Loucy (cell line): Measurements from ENCODE around the gene CTSF.

Source experiments
- H2AFZ ChIP-seq: fragments of 200-600 bp; sonication (generic); 2 replicates; pipeline ENCODE4 v1.6.0; 2016; ENCODE audit warnings: antibody characterized with exemption, mild to moderate bottlenecking, low read length, moderate library complexity
- H3F3A ChIP-seq: fragments of 200-600 bp; 2 replicates; pipeline ENCODE4 v1.6.0; 2016; ENCODE audit warnings: antibody characterized with exemption, low read depth, mild to moderate bottlenecking
- H3K27me3 ChIP-seq: fragments of 200-600 bp; sonication (generic); 2 replicates; pipeline ENCODE4 v1.6.1; 2014; ENCODE audit warnings: low read length, mild to moderate bottlenecking; ENCODE audit not compliant: insufficient read depth, poor library complexity, severe bottlenecking
- H3K36me3 ChIP-seq: fragments of 200-600 bp; sonication (generic); 2 replicates; pipeline ENCODE4 v1.6.1; 2016; ENCODE audit warnings: low read length; ENCODE audit not compliant: insufficient read depth
- H3K4me1 ChIP-seq: fragments of 200-600 bp; sonication (generic); 2 replicates; pipeline ENCODE4 v1.5.1; 2014; ENCODE audit warnings: low read length, mild to moderate bottlenecking; ENCODE audit not compliant: insufficient read depth, poor library complexity, severe bottlenecking
- H3K4me2 ChIP-seq: fragments of 200-600 bp; sonication (generic); 2 replicates; pipeline ENCODE4 v1.6.0; 2014; ENCODE audit warnings: antibody characterized with exemption, low read length, low read depth, mild to moderate bottlenecking; ENCODE audit not compliant: poor library complexity, severe bottlenecking
- H3K4me3 ChIP-seq: fragments of 200-600 bp; sonication (generic); 2 replicates; pipeline ENCODE4 v1.5.1; 2014; ENCODE audit warnings: low read length, mild to moderate bottlenecking, mixed read lengths; ENCODE audit not compliant: poor library complexity, severe bottlenecking
- H3K79me2 ChIP-seq: fragments of 200-600 bp; sonication (generic); 2 replicates; pipeline ENCODE4 v1.6.1; 2014; ENCODE audit warnings: low read length; ENCODE audit not compliant: insufficient read depth
- H3K9ac ChIP-seq: fragments of 200-600 bp; sonication (generic); 2 replicates; pipeline ENCODE4 v1.6.0; 2014; ENCODE audit warnings: mild to moderate bottlenecking, low read depth, low read length, moderate library complexity; ENCODE audit not compliant: poor library complexity, severe bottlenecking
- H3K9me2 ChIP-seq: fragments of 200-600 bp; sonication (generic); replicated peaks from 2 replicates; pipeline ENCODE4 v1.6.1; 2016; ENCODE audit warnings: low read depth, low read length, mixed read lengths
- H3K9me3 ChIP-seq: fragments of 200-600 bp; sonication (generic); 2 replicates; pipeline ENCODE4 v1.6.1; 2014; ENCODE audit warnings: mild to moderate bottlenecking, antibody characterized with exemption, low read length, low read depth; ENCODE audit not compliant: insufficient read depth
- H4K20me1 ChIP-seq: fragments of 200-600 bp; sonication (generic); 2 replicates; pipeline ENCODE4 v1.6.0; 2014; ENCODE audit warnings: antibody characterized with exemption, low read length, mild to moderate bottlenecking; ENCODE audit not compliant: insufficient read depth, poor library complexity, severe bottlenecking
- EZH2phosphoT487 ChIP-seq: fragments of 200-600 bp; IDR thresholded peaks from 2 replicates; pipeline ENCODE4 v1.6.1; 2018; ENCODE audit warnings: antibody characterized with exemption, mild to moderate bottlenecking, moderate library complexity, borderline replicate concordance
- TF ChIP-seq, protein P1 (sequence below): fragments of 200-600 bp; sonication (generic); conservative IDR thresholded peaks from 2 replicates; pipeline ENCODE4 v1.5.1; 2014; ENCODE audit warnings: mild to moderate bottlenecking, antibody characterized with exemption, low read length

The CTSF gene

DNA sequence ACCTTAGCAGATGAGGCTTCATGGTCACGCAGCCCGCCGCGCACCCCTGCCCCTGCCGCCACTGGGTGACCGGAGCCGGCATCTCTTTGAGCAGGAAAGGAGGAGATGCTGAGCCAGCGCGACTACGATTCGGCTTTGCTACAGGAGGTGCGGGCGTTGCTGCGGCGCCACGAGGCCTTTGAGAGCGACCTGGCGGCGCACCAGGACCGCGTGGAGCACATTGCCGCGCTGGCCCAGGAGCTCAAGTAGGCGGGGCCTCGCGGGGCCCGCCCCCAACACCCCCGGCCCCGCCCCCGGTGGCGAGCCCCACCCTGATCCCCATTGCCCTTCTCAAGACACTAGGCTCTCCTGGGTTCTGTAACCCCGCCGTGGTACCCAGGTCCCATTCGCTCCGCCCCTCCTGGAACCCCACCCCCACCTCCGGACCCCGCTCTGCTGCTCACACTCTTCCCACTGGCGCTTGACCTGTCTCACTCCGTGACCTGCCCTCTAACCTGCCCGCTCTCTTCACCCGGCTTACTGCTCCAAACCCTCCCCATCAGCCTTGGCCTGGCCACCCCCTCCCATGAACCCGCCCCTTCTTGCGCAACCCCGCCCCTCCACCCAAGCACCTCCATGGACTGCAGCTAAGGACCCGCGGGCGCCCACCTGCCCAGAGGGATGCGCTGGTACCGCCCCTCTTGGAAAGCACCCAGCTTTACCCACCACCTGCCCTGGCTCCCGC is 9.1 kb downstream of the CTSF start:
- H3K4me3 ChIP-seq, result no peak overlapping the region
- H3K4me1 ChIP-seq, result no peaks in the 10 kb centered on the region
- H3K27me3 ChIP-seq, result no peaks in the 10 kb centered on the region
- H3K4me2 ChIP-seq, result no peak overlapping the region
- H3K9me3 ChIP-seq, result no peaks in the 10 kb centered on the region
- no peaks in the 10 kb centered on the region for H3K9me2 ChIP-seq
- no peak for TF ChIP-seq EZH2phosphoT487
- TF ChIP-seq, protein P1, sequence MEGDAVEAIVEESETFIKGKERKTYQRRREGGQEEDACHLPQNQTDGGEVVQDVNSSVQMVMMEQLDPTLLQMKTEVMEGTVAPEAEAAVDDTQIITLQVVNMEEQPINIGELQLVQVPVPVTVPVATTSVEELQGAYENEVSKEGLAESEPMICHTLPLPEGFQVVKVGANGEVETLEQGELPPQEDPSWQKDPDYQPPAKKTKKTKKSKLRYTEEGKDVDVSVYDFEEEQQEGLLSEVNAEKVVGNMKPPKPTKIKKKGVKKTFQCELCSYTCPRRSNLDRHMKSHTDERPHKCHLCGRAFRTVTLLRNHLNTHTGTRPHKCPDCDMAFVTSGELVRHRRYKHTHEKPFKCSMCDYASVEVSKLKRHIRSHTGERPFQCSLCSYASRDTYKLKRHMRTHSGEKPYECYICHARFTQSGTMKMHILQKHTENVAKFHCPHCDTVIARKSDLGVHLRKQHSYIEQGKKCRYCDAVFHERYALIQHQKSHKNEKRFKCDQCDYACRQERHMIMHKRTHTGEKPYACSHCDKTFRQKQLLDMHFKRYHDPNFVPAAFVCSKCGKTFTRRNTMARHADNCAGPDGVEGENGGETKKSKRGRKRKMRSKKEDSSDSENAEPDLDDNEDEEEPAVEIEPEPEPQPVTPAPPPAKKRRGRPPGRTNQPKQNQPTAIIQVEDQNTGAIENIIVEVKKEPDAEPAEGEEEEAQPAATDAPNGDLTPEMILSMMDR, result no peak
- no peaks in the 10 kb centered on the region for H3K79me2 ChIP-seq
- H4K20me1 ChIP-seq, result no peaks in the 10 kb centered on the region
- H3F3A ChIP-seq, result no peaks in the 10 kb centered on the region
- H3K36me3 ChIP-seq, result no peaks in the 10 kb centered on the region
- H3K9ac ChIP-seq, result no peak overlapping the region
- no peak overlapping the region for H2AFZ ChIP-seq

DNA sequence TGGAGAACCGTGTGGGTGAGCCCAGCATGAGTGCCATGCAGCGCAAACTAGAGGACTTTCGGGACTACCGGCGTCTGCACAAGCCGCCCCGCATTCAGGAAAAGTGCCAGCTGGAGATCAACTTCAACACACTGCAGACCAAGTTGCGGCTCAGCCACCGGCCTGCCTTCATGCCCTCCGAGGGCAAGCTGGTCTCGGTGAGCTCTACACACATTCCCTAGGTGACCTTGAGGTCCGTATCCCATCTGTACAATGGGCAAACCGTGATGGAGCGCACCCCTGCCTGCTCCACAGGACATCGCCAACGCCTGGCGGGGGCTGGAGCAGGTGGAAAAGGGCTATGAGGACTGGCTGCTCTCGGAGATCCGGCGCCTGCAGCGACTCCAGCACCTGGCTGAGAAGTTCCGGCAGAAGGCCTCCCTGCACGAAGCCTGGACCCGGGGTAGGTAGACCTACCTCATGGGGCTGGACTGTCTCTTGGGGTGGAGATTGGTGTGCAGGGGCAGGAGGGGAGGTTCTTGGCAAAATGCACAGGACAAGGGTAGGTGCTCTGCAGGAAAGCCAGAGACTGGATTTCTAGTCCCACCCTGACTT is 10.6 kb downstream of the CTSF start:
- no peaks in the 10 kb centered on the region for H4K20me1 ChIP-seq

DNA sequence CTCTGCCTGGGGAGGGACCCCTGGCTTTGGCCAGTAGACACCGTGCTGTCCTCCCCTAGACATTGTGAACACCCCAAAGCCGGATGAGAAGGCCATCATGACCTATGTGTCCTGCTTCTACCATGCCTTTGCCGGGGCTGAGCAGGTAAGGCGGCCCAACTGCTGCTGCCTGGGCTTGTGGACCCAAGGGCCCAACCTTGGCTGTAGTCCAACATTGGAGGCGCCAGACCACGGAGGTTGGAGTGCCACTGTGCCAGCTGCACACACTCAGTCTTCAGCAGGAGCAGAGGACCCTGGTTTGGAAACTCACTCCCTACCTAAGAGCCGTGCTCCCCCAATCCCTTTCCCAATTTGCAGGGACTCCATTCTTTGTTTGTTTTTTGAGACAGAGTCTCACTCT is 12.3 kb downstream of the CTSF start:
- no peaks in the 10 kb centered on the region for H3K4me1 ChIP-seq
- H3F3A ChIP-seq, result no peaks in the 10 kb centered on the region
- H3K9me2 ChIP-seq, result no peaks in the 10 kb centered on the region
- H2AFZ ChIP-seq, result no peak overlapping the region
- H3K4me2 ChIP-seq, result no peak overlapping the region
- H3K4me3 ChIP-seq, result no peak overlapping the region
- no peaks in the 10 kb centered on the region for H3K27me3 ChIP-seq
- H3K9ac ChIP-seq, result no peak overlapping the region
- H3K9me3 ChIP-seq, result no peaks in the 10 kb centered on the region
- H3K36me3 ChIP-seq, result no peaks in the 10 kb centered on the region
- no peaks in the 10 kb centered on the region for H3K79me2 ChIP-seq
- no peaks in the 10 kb centered on the region for H4K20me1 ChIP-seq
- no peak for TF ChIP-seq EZH2phosphoT487
- TF ChIP-seq, protein P1, result no peak

More for the DNA sequence above, 10.6 kb downstream of the CTSF start:
- H3K4me1 ChIP-seq, result no peaks in the 10 kb centered on the region
- no peak overlapping the region for H2AFZ ChIP-seq
- H3K9me2 ChIP-seq, result no peaks in the 10 kb centered on the region
- no peaks in the 10 kb centered on the region for H3K27me3 ChIP-seq
- no peaks in the 10 kb centered on the region for H3F3A ChIP-seq
- no peak overlapping the region for H3K4me2 ChIP-seq
- H3K36me3 ChIP-seq, result no peaks in the 10 kb centered on the region
- no peak overlapping the region for H3K4me3 ChIP-seq
- no peaks in the 10 kb centered on the region for H3K79me2 ChIP-seq
- no peak overlapping the region for H3K9ac ChIP-seq
- TF ChIP-seq EZH2phosphoT487, result no peak
- TF ChIP-seq, protein P1, result no peak
- no peaks in the 10 kb centered on the region for H3K9me3 ChIP-seq
